Body of pancreas (tissue), 4 donors: ENCODE results near the gene KIR3DL1. TPM values are rescaled to one million over a fixed set of nuclear protein-coding genes. Genes with fewer than 3 reads are reported as not detected.

Experiments used
- ATAC-seq: fragments of 150-250 bp; one replicate; pipeline ENCODE4 v1.9.1; 2016
- DNase-seq, 4 donors: peaks; one replicate each; pipeline ENCODE4 v3.0.0-alpha.2; 2019
- H3K27ac ChIP-seq, 4 donors: fragments of 200-600 bp; sonication (generic); 1 replicate in 3 of 4; 2 replicates in 1 of 4; pipeline versions ENCODE4 v1.5.1 to v1.6.1; 2016 to 2019; ENCODE audit warnings: mild to moderate bottlenecking in 1 of 4, mixed read lengths in 1 of 4, moderate library complexity in 1 of 4
- H3K27me3 ChIP-seq, 2 donors: fragments of 200-600 bp; sonication (generic); one replicate each; pipeline ENCODE4 v1.6.0; 2016; ENCODE audit warnings: mild to moderate bottlenecking in 1 of 2
- H3K36me3 ChIP-seq, 2 donors: fragments of 200-600 bp; sonication (generic); replicated peaks in 1 of 2; 2 replicates each; pipeline ENCODE4 v1.5.1; 2016; ENCODE audit warnings: low read depth in 2 of 2; ENCODE audit not compliant: insufficient read depth in 1 of 2
- H3K4me1 ChIP-seq: fragments of 200-600 bp; sonication (generic); one replicate; pipeline ENCODE4 v1.6.0; 2016
- H3K4me3 ChIP-seq, 2 donors: fragments of 200-600 bp; sonication (generic); 1 replicate in 1 of 2; 2 replicates in 1 of 2; pipeline ENCODE4 v1.5.1; 2016 to 2019
- H3K9me3 ChIP-seq, 3 donors: fragments of 200-600 bp; sonication (generic); 1 replicate in 2 of 3; 2 replicates in 1 of 3; pipeline ENCODE4 v1.5.1; 2016
- CTCF ChIP-seq, 7 experiments: fragments of 450-650 bp in 4 of 7; fragments of 200-600 bp in 3 of 7; sonication (generic) in 3 of 7; IDR thresholded peaks; one replicate each; pipeline ENCODE4 v1.5.1; 2016 to 2019; ENCODE audit warnings: antibody characterized with exemption in 7 of 7
- POLR2A ChIP-seq, 3 donors: fragments of 450-650 bp; IDR thresholded peaks; one replicate each; pipeline ENCODE4 v1.6.1; 2016; ENCODE audit warnings: antibody characterized with exemption in 3 of 3, mild to moderate bottlenecking in 2 of 3
- WGBS, 2 donors: methylation state at CpG; one replicate each; pipeline ENCODE4 v1.1.5; 2017; 5-methylcytosine and 5-hydroxymethylcytosine counted together
- intact Hi-C: fragments of 100-400 bp; cut with DNase I; formaldehyde crosslinking; loops from one replicate; pipeline ENCODE4 v1.15.1; 2023
- small RNA-seq: library from RNA; depleted of rRNA; stranded (forward); fragments of <200 nt; gene quantifications from one replicate; pipeline ENCODE3, GENCODE V24; 2016
- total RNA-seq, 2 donors: library from RNA; depleted of rRNA; stranded (reverse); fragments of >200 nt; gene quantifications; one replicate each; pipeline ENCODE4 v1.1.0, GENCODE V29; 2016

KIR3DL1 gene
- total RNA-seq, 2 donors from 2014 or later: not detected

GRCh38 chr19:54873990-54874389, 57.7 kb downstream of the KIR3DL1 start, which contains the start of gene FCAR:
TSS of gene FCAR (plus strand) at chr19:54874235. CDS start at chr19:54874290, 55 bp downstream.
- no peak within 1 kb of the TSS for H3K4me3 ChIP-seq
- intact Hi-C loops: no loop called here
- no peak for TF ChIP-seq POLR2A (IDR thresholded peaks at IDR 0.05)
- TF ChIP-seq CTCF (IDR thresholded peaks at IDR 0.05): no peak

GRCh38 chr19:54875506-54875905, 59.2 kb downstream of the KIR3DL1 start:
- WGBS, 2 donors: 33 to 51% methylated on average over 2 of the region's 2 CpGs
- ATAC-seq: no peak

More at GRCh38 chr19:54873990-54874389, 57.7 kb downstream of the KIR3DL1 start, which contains the start of gene FCAR:
- H3K36me3 ChIP-seq: no peaks in the 10 kb centered on the region
- no peak for ATAC-seq
- no peaks in the 10 kb centered on the region for H3K4me1 ChIP-seq
- H3K27me3 ChIP-seq: no peaks in the 10 kb centered on the region
- no peaks in the 10 kb centered on the region for H3K9me3 ChIP-seq
- no peak within 1 kb of the TSS for H3K27ac ChIP-seq
- 48 to 55% methylated on average over 8 of the region's 8 CpGs for WGBS, 2 donors
- peak in 1 of 4 donors; percentile 45 for DNase-seq

GRCh38 chr19:54877471-54877870, 61.2 kb downstream of the KIR3DL1 start:
- H3K36me3 ChIP-seq: no peaks in the 10 kb centered on the region
- H3K4me1 ChIP-seq: no peaks in the 10 kb centered on the region
- H3K27ac ChIP-seq: no peak overlapping the region
- H3K4me3 ChIP-seq: no peak overlapping the region
- ATAC-seq: no peak
- no peaks in the 10 kb centered on the region for H3K9me3 ChIP-seq
- intact Hi-C loops: no loop called here
- TF ChIP-seq CTCF (IDR thresholded peaks at IDR 0.05): no peak
- TF ChIP-seq POLR2A (IDR thresholded peaks at IDR 0.05): no peak
- WGBS, 2 donors: 38 to 43% methylated on average over 3 of the region's 3 CpGs
- H3K27me3 ChIP-seq: no peaks in the 10 kb centered on the region
- DNase-seq: no peak

More at GRCh38 chr19:54875506-54875905, 59.2 kb downstream of the KIR3DL1 start:
- H3K27ac ChIP-seq: no peak overlapping the region
- DNase-seq: peak in 1 of 4 donors; percentile 8
- TF ChIP-seq POLR2A (IDR thresholded peaks at IDR 0.05) (no peak), CTCF (IDR thresholded peaks at IDR 0.05) (no peak)
- no peak overlapping the region for H3K4me3 ChIP-seq
- H3K9me3 ChIP-seq: no peaks in the 10 kb centered on the region
- H3K4me1 ChIP-seq: no peaks in the 10 kb centered on the region
- no peaks in the 10 kb centered on the region for H3K36me3 ChIP-seq
- H3K27me3 ChIP-seq: no peaks in the 10 kb centered on the region
- intact Hi-C loops: no loop called here

Small RNA genes lying within 50 kb of the gene (small RNA-seq; reads per million reads assigned to genes)
- gene KIR3DP1: not detected
- not detected for gene RNU6-222P

Other genes with a start within 250 kb of the KIR3DL1 start
- gene LILRA2, start 242.7 kb upstream of the KIR3DL1 start, total RNA-seq: 1 to 10 TPM in 1 of 2 donors, not detected in 1; 1.6 TPM
- gene LILRA1, start 222.8 kb upstream of the KIR3DL1 start, total RNA-seq: under 1 TPM in 1 of 2 donors, not detected in 1; 0.26 TPM
- under 1 TPM; 0.33 to 0.52 TPM for gene LILRB1, start 186.0 kb upstream of the KIR3DL1 start, total RNA-seq
- gene LILRB4, start 153.5 kb upstream of the KIR3DL1 start, total RNA-seq: 1 to 10 TPM in 1 of 2 donors, under 1 TPM in 1; 0.99 to 1.0 TPM
- gene KIR3DL3, start 92.0 kb upstream of the KIR3DL1 start, total RNA-seq: not detected
- gene KIR2DL3, start 78.0 kb upstream of the KIR3DL1 start, total RNA-seq: not detected
- gene KIR2DL1, start 46.7 kb upstream of the KIR3DL1 start, total RNA-seq: not detected
- not detected for gene KIR2DL4, start 12.9 kb upstream of the KIR3DL1 start, total RNA-seq
- not detected for gene KIR2DS4, start 16.2 kb downstream of the KIR3DL1 start, total RNA-seq
- gene KIR3DL2, start 34.0 kb downstream of the KIR3DL1 start, total RNA-seq: not detected
- not detected for gene FCAR, start 57.8 kb downstream of the KIR3DL1 start, total RNA-seq
- not detected for gene NCR1, start 89.7 kb downstream of the KIR3DL1 start, total RNA-seq
- not detected for gene NLRP7, start 131.1 kb downstream of the KIR3DL1 start, total RNA-seq
- 10 to 100 TPM in 1 of 2 donors, 1 to 10 TPM in 1; 1.3 to 10.2 TPM for gene NLRP2, start 149.9 kb downstream of the KIR3DL1 start, total RNA-seq
- gene GP6, start 221.8 kb downstream of the KIR3DL1 start, total RNA-seq: under 1 TPM in 1 of 2 donors, not detected in 1; 0.78 TPM
- 10 to 100 TPM; 18.4 to 20.4 TPM for gene RDH13, start 246.7 kb downstream of the KIR3DL1 start, total RNA-seq